NCI-H82 treated with DMSO at 0.1 percent for 48 hours (cell line): ENCODE data around the gene TNS2.
A peak's percentile ranks its signal among the peaks of the same experiment; 100 is the strongest.

Experiments
- DNase-seq: peaks from one replicate; lab custom pipeline; 2025; ENCODE audit not compliant: unreplicated experiment; lab: John Stamatoyannopoulos, UW

TNS2 gene

GRCh38 chr12:53042607-53043454 is 7.0 kb upstream of the TNS2 start:
- no peak for DNase-seq

GRCh38 chr12:53044052-53044581 is 5.7 kb upstream of the TNS2 start:
- DNase-seq: no peak

GRCh38 chr12:53044896-53045695 is 4.8 kb upstream of the TNS2 start:
- DNase-seq: no peak

GRCh38 chr12:53045696-53046045 is 4.2 kb upstream of the TNS2 start:
- DNase-seq: no peak

GRCh38 chr12:53046655-53047220 is 3.1 kb upstream of the TNS2 start:
- DNase-seq: no peak

- peak; percentile 18 for DNase-seq
These were observed 2.4 kb upstream of the TNS2 start for GRCh38 chr12:53047221-53048032.

- DNase-seq: no peak
These were observed 1.7 kb upstream of the TNS2 start for GRCh38 chr12:53048033-53048779.

GRCh38 chr12:53048780-53049401 is 974 bp upstream of the TNS2 start:
- DNase-seq: no peak

GRCh38 chr12:53050426-53051057 is 677 bp downstream of the TNS2 start:
- DNase-seq: no peak

- DNase-seq: no peak
These were observed 1.4 kb downstream of the TNS2 start for GRCh38 chr12:53051058-53051880.

GRCh38 chr12:53051881-53052412 is 2.1 kb downstream of the TNS2 start:
- DNase-seq: no peak

- DNase-seq: no peak
These were observed 2.8 kb downstream of the TNS2 start for GRCh38 chr12:53052419-53053217.

GRCh38 chr12:53053218-53054111 is 3.6 kb downstream of the TNS2 start:
- no peak for DNase-seq

GRCh38 chr12:53054112-53054878 is 4.4 kb downstream of the TNS2 start:
- DNase-seq: peak; percentile 93

- DNase-seq: no peak
These were observed 5.8 kb downstream of the TNS2 start for GRCh38 chr12:53055471-53056266.
